Heart right ventricle (tissue), 16 donors: ENCODE measurements around the gene RASGRF2. TPM values are rescaled to one million over a fixed set of nuclear protein-coding genes. Genes with fewer than 3 reads are reported as not detected.

ENCODE experiments used
- ATAC-seq, 8 donors: fragments of 200-7000 bp; cut with Tn5 transposase; one replicate each; pipeline ENCODE4 v1.9.1; 2020; ENCODE audit warnings: mild to moderate bottlenecking in 8 of 8, moderate library complexity in 8 of 8, moderate number of reproducible peaks in 1 of 8
- DNase-seq, 2 donors: peaks; one replicate each; pipeline ENCODE4 v3.0.0-alpha.2; 2020
- H3K27ac ChIP-seq, 10 donors: fragments of 200-600 bp; sonication (generic) in 2 of 10; one replicate each; pipeline versions ENCODE4 v1.5.0 to v1.8.0; 2020 to 2022; ENCODE audit warnings: mild to moderate bottlenecking in 3 of 10
- H3K27me3 ChIP-seq, 7 donors: fragments of 200-600 bp; one replicate each; pipeline ENCODE4 v1.8.0; 2021 to 2022; ENCODE audit warnings: mild to moderate bottlenecking in 2 of 7
- H3K36me3 ChIP-seq, 9 donors: fragments of 200-600 bp; sonication (generic) in 1 of 9; one replicate each; pipeline versions ENCODE4 v1.5.0 to v1.8.0; 2020 to 2022; ENCODE audit warnings: mild to moderate bottlenecking in 2 of 9
- H3K4me1 ChIP-seq, 9 donors: fragments of 200-600 bp; sonication (generic) in 1 of 9; one replicate each; pipeline versions ENCODE4 v1.5.0 to v1.8.0; 2020 to 2022; ENCODE audit warnings: mild to moderate bottlenecking in 4 of 9
- H3K4me3 ChIP-seq, 10 donors: fragments of 200-600 bp; sonication (generic) in 2 of 10; one replicate each; pipeline versions ENCODE4 v1.5.0 to v1.8.0; 2020 to 2022; ENCODE audit warnings: mild to moderate bottlenecking in 7 of 10, moderate library complexity in 2 of 10
- H3K9me3 ChIP-seq, 11 donors: fragments of 200-600 bp in 10 of 11; sonication (generic) in 2 of 11; one replicate each; pipeline versions ENCODE4 v1.5.0 to v1.8.0; 2013 to 2022; ENCODE audit warnings: mild to moderate bottlenecking in 2 of 11, control low read depth in 1 of 11, moderate library complexity in 1 of 11
- CTCF ChIP-seq, 9 donors: fragments of 200-600 bp; sonication (generic) in 2 of 9; IDR thresholded peaks; one replicate each; pipeline versions ENCODE4 v1.5.0 to v1.8.0; 2021 to 2022; ENCODE audit warnings: antibody characterized with exemption in 9 of 9, mild to moderate bottlenecking in 5 of 9, moderate library complexity in 1 of 9
- WGBS, 2 donors: extraction: QIAGEN DNeasy Blood & Tissue Kit; methylation state at CpG; one replicate each; pipeline ENCODE4 v1.1.7; 2013; ENCODE audit warnings: inconsistent platforms in 1 of 2; 5-methylcytosine and 5-hydroxymethylcytosine counted together
- intact Hi-C, 10 donors: fragments of 100-400 bp; cut with DNase I; formaldehyde crosslinking; loops; one replicate each; pipeline versions ENCODE4 v1.11.1 to v1.14.2; 2022
- polyA plus RNA-seq, 2 donors: library from polyadenylated mRNA; stranded (reverse); fragments of 200-250 nt; gene quantifications; one replicate each; pipeline ENCODE4 v1.2.3, GENCODE V29; 2013
- total RNA-seq, 10 donors: library from RNA; stranded (reverse); fragmentation: NEBNext Ultra II Directional in 3 of 10; extraction: Animal tissue kit (Norgen Biotek cat#: 25700) in 3 of 10; gene quantifications; one replicate each; pipeline versions ENCODE4 v1.2.1 to v1.2.4, GENCODE V29; 2021 to 2023
- donor health status: Arrhythmogenic right ventricular cardiomyopathy.
- donor health status: ischemic (EF 13 %, LVEDD 7.1; RV severe dilation, severe dysfunction).
- donor health status: healthy with polysubstance abuse.
- donor health status: DM: no; HTN: yes; CAD: no.
- donor health status: DM: no; HTN: no; CAD: no.
- donor health status: ischemic (EF 25% LVEDD 6.9; RV normal size, moderate dysfunction).
- donor health status: ischemic (EF 25% LVEDD 5.7; RV mildly dilated, moderate dysfunction).
- donor health status: healthy.
- donor health status: DM: yes; HTN: yes; CAD: no.
- donor health status: Ischemic cardiomyopathy.
- donor health status: ischemic (EF 35%, LVEDD 5.7; RV mildly dilated, moderate dysfunction).
- donor health status: nonischemic (EF 11% LVEDD 7.7; RV severe dilation, severe dysfunction).
- donor health status: DM: yes; HTN: yes; CAD: no.
- donor health status: PGD.
- donor health status: ischemic (EF 29% LVEDD 5.4; RV normal size, mild dysfunction).
- donor health status: nonischemic (EF 23%, LVEDD 6.1; RV moderate dilation, normal function).

Gene RASGRF2
- total and polyA plus RNA-seq, 12 donors = 2.9 to 13.4 (median 6.8) TPM

GRCh38 chr5:80961376-80962281 lies 1.5 kb downstream of the RASGRF2 start:
- TF ChIP-seq CTCF (IDR thresholded peaks at IDR 0.05) = no peak
- peaks cover 0 to 86% (median 41%) of the 10 kb centered on the region in 7 donors for H3K27me3 ChIP-seq
- H3K9me3 ChIP-seq = no peaks in the 10 kb centered on the region
- H3K4me3 ChIP-seq = peak overlapping the region; percentile 54 to 77 (median 65)
- WGBS, 2 donors = 28 to 30% methylated on average over 18 of the region's 18 CpGs
- intact Hi-C loops = loop anchor here in 6 of 10 donors (5.0 kb wide), 6 partner anchors 41 to 146 kb away; no protein-coding TSS in a partner anchor
- peak overlapping the region; percentile 83 to 92 (median 87) for H3K27ac ChIP-seq
- H3K4me1 ChIP-seq = peaks cover 0 to 30% (median 4%) of the 10 kb centered on the region in 9 donors
- ATAC-seq = peak in 5 of 8 donors; percentile 11 to 72 (median 56)
- DNase-seq = no peak
- H3K36me3 ChIP-seq = no peaks in the 10 kb centered on the region

GRCh38 chr5:80962630-80963520 lies 2.7 kb downstream of the RASGRF2 start:
- WGBS, 2 donors = 53 to 65% methylated on average over 2 of the region's 2 CpGs
- DNase-seq (no peak), ATAC-seq (no peak)
- H3K9me3 ChIP-seq = no peaks in the 10 kb centered on the region
- intact Hi-C loops = loop anchor here in 6 of 10 donors (5.0 kb wide), 6 partner anchors 39 to 144 kb away; no protein-coding TSS in a partner anchor
- TF ChIP-seq CTCF (IDR thresholded peaks at IDR 0.05) = no peak
- H3K4me1 ChIP-seq = peaks cover 0 to 36% (median 8%) of the 10 kb centered on the region in 9 donors
- peak overlapping the region; percentile 3 to 92 (median 86) for H3K27ac ChIP-seq
- H3K36me3 ChIP-seq = no peaks in the 10 kb centered on the region
- H3K4me3 ChIP-seq = peak overlapping the region; percentile 10 to 77 (median 65)
- H3K27me3 ChIP-seq = peaks cover 0 to 77% (median 32%) of the 10 kb centered on the region in 7 donors

GRCh38 chr5:80963521-80963895 lies 3.3 kb downstream of the RASGRF2 start:
- Histone ChIP-seq H3K4me3 (peak overlapping the region; percentile 8 to 77 (median 64)), H3K4me1 (peaks cover 0 to 42% (median 11%) of the 10 kb centered on the region in 9 donors), H3K27ac (peak overlapping the region in 8 of 10 donors; percentile 83 to 92 (median 86)), H3K9me3 (no peaks in the 10 kb centered on the region), H3K36me3 (no peaks in the 10 kb centered on the region), H3K27me3 (peaks cover 0 to 70% (median 29%) of the 10 kb centered on the region in 7 donors)
- ATAC-seq (no peak), DNase-seq (no peak)
- no peak for TF ChIP-seq CTCF (IDR thresholded peaks at IDR 0.05)
- WGBS, 2 donors = 49 to 73% methylated on average over 2 of the region's 2 CpGs
- intact Hi-C loops = loop anchor here in 6 of 10 donors (5.0 kb wide), 6 partner anchors 39 to 144 kb away; no protein-coding TSS in a partner anchor
